Embryonic facial prominence (tissue), 1 donor: ENCODE data around the gene CHAF1B.
"Not testable (repeated sequence)": the region's sequence is repeated elsewhere in the genome, so short reads cannot be mapped to it uniquely, and the experiment has no call there.

Experiments used
- DNase-seq: peaks from one replicate; pipeline ENCODE4 v3.0.0-alpha.2; 2016; ENCODE audit errors: extremely low spot score

CHAF1B gene

DNA sequence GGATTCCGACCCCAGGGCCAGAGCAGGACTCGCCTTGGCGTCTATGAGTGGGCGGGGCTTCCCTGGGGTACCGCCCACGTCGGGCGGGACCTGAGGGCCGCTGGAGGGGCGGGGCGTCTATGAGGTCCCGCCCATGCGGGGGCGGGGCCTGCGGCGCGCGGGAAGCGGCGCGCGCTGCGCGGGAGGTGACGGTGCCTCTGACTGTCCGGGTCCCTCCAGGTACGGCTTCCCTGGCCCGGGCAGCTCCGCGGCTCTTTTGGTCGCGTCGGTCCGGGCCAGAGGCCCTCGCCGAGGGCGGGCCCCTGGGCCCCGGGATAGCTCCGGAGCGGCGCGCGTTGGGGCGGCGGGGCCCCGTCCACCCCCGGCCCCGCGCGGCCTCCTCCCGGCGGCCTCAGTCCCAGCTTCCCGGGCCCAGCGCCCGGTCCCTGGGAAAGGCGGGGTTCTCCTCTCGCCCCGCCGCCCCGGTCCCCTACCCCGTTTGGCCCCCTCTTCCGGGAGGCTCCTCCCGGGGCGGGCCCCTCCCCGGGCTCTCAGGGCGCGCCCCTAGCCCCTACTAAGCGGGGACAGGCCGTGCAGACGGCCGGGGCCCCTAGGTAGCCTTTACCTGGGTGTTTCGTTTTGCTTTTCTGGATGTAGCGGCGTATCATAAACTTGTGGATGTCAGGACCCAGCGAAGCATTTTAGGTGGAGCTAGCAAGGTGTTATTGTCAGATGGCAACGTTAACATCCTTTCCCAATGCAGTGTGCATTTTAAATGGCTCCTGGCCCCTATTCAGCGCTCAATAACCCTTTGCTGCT is at the start of gene CHAF1B:
Gene CHAF1B, plus strand, starts transcription at position 160 of the 798 bp plus-strand sequence. CDS start 745 bp downstream, outside the sequence.
- no peak for DNase-seq

DNA sequence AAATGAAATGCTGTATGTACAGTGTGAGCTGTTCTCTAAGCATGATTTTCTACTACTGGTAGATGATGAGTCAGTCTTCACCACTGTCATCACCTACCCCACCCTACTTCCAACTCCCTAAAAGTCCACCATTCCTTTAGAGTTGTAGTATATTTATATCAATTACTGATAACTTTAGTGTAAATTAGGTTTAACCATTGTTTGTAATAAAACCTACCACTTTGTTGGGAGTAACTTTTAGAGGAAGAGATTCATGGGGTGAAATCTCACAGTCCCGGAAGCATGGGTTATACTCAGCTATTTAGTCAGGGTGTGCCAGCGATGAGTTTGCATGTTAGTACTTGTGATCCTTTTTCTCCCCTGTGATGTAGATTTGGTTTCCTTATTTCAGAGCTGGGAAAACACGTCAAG is 48.1 kb upstream of the CHAF1B start:
- DNase-seq: no peak

DNA sequence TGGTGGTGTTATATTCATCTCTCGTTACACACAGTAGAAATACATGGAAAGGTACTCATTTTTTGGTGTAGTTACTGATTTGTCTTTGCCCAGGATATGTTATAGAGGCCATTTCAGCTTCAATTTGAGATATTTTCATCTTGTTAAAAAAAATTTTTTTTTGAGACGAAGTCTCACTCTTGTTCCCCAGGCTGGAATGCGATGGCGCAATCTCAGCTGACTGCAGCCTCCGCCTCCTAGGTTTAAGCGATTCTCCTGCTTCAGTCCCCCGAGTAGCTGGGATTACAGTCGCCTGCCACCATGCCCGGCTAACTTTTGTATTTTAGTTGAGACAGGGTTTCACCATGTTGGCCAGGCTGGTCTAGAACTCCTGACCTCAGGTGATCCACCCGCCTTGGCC is 46.2 kb upstream of the CHAF1B start:
- no peak for DNase-seq

DNA sequence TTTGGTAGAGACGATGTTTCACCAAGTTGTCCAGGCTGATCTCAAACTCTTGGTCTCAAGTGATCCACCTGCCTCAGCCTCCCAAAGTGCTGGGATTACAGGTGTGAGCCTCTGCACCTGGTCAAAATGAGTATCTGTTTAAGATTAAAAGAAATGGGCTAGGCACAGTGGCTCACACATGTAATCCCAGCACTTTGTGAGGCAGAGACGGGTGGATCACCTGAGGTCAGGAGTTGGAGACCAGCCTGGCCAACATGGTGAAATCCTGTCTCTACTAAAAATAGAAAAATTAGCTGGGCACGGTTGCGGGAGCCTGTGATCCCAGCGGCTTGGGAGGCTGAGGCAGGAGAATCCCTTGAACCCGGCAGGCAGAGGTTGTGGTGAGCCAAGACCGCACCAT is 42.6 kb upstream of the CHAF1B start:
- not testable (repeated sequence) for DNase-seq

DNA sequence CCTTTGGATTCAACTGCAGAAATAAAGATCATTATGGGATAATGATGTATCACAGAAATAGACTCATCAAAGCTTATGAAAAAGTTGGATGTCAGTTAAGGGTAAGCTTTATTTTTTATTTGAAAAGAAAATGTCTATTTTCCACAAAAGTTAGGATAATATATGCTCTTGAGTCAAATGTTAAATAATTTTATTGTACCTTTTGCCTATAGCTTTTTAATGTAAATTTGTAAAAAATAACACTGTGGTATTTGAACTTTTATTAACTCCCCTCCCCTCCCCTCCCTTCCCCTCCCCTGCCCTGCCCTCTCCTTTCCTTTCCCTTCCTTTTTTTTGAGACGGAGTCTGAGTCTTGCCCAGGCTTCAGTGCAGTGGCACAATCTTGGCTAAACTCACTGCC is 40.3 kb upstream of the CHAF1B start:
- DNase-seq: no peak

DNA sequence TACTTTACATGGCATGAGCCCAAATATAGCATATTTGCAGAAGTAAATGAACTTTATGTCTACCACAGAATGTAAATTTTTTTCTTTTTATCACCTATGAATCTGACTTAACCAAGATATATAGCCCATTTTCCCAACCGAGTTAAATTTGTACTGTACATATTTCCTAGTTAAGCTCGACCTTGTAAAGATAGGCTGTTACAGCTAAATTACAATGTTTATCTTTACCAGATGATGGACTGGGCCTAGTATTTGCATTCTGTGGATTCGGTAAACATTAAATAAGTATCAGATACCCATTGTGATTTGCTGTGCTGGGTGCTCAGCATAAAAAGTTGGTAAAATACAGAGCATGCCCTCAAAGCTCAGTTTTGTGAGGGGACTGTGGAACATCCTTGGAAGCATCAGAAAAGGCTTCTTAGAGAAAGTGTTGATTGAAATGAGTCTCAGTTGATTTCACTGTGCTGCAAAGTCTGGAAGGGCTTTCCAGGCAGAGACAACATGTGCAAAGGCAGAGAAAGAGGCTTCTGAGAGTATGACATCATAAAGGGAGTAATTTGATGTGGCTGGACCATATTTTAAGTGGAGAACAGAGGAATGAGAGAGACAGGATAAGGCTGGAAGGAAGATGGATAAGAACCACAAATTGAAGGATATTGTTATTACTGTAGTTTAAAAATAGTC is 37.8 kb upstream of the CHAF1B start:
- DNase-seq: no peak

DNA sequence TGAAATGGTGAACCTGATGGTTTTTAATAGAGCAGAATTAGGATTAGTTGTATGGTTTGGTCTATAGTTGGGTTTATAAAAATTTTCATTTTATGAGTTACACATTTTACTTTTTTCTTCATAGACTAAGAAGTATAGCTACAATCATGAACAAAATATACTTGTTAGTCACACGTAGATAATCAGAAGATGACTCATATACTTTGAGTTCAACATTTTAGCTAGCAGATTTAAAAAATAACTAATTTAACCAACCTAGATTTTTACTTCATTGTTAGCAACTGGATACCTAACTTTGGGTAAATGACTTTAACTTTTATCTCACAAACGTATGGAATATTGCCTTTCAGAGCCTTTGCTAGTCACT is 37.2 kb upstream of the CHAF1B start:
- no peak for DNase-seq

DNA sequence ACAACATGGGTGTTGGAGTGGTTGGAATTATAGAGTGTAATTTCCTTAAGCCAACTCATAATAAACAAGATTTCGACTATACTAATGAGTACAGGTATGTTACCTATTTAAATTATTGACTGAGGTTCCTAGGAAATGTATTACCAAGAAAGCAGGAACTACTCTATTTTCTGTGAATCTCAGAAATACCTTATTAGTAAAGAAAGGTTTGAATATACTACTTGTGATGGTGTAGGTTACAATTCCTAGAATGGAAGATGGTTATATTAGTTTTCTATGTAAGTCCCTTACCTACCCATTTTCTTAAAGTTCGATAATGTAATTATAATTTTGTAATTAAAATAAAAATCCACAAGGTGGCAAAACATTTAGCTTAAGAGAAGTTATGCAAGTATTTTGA is 35.9 kb upstream of the CHAF1B start:
- DNase-seq: no peak

DNA sequence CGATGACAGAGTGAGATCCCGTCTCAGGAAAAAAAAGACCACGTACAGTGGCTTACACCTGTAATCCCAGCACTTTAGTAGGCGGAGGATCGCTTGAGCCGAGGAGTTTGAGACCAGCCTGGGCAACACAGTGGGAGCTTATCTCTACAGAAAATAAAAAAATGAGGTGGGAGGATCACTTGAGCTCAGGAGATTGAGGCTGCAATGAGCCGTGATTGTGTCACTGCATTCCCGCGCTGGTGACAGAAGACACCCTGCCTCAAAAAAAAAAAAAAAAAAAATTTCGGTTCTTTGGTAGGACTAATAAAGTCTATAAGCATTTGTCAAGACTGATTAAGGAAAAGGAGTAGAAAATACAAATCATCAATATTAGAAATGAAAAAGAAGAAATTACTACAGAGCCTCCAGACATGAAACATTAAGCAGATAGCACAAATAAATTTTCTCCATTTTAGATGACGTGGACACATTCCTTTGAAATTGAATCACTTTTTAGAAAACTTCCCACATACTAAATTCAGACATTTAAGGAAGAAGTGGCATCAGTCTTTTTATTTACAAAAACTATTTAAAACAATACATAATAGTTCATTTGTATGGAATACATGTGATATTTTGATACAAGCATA is 34.8 kb upstream of the CHAF1B start:
- no peak for DNase-seq

DNA sequence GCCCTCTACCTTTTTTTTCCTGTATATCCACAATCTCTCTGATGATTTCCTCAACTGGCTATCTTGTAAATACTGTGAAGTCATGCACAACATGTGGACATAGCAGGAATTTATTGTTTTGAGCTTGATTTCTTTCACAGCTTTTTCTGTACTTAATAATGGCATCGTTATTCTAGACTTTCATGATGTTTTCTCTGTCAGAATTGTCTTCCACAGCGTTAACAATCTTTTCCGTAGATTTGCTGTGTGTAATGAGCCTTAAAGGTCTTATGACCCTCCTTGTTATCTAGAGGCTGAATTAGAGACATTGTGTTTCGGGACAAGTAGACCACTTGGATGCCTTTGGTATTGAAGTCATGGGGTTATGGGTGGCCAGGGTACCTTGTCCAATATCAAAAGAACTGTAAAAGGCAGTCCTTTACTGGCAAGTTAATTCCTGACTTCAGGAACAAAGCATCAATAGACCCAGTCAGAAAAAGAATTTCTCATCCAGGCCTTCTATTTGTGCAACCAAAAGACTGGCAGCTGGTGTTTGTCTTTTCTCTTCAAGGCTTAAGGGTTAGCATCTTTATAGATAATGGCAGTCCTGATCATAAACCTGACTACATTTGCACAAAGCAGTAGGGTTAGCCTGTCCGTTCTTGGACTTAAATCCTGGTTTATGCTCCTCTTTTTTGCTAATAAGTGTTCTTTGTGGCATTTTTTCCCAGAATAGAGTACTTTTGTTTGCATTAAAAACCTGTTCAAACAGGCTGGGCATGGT is 30.1 kb upstream of the CHAF1B start:
- DNase-seq: no peak

DNA sequence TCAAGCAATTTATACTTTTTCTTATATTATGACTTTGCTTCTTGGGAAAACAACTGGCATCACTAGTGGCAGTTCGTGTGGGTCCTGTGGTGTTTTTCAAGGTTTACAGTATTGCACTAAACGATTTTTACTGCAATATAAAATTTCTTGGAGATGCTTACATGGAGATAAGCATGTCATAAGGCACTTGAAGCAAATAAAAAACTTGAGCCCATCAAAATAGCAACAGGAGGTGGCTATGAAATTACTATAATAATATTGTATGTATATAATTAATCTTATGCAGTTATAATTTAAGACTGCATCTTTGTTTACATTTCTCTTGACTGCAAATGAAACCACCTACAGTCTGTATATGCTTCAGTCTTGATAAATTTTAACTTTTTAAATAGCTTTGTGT is 29.3 kb upstream of the CHAF1B start:
- DNase-seq: no peak

DNA sequence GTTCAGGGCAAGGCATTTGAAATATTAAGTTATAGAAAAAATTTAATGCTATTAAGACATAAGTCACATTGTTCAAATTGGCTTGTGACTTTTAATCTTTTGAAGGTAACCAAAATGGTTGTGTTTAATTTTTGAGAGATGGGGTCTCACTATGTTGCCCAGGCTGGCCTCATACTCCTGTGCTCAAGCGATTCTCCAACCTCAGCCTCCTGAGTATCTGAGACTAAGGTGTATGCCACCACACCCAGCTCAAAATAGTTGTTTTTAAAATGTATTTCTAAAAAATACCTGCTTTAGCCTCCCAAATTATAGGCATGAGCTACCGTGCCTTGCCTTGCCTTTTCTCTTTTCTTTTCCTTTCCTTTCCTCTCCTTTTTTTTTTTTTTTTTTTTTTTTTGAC is 26.0 kb upstream of the CHAF1B start:
- no peak for DNase-seq

DNA sequence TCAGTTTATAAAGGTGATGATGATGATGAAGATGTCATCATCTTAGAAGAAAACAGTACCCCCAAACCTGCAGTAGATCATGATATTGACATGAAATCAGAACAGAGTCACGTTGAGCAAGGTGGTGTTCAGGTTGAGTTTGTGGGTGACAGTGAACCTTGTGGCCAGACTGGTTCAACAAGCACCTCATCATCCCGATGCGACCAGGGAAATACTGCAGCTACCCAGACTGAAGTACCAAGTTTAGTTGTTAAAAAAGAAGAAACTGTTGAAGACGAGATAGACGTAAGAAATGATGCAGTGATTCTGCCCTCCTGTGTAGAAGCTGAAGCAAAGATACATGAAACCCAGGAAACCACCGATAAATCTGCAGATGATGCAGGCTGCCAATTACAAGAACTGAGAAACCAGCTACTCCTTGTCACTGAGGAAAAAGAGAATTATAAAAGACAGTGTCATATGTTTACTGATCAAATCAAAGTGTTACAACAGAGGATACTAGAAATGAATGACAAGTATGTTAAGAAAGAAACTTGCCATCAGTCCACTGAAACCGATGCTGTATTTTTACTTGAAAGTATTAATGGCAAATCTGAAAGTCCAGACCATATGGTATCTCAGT is 16.0 kb upstream of the CHAF1B start:
- no peak for DNase-seq

DNA sequence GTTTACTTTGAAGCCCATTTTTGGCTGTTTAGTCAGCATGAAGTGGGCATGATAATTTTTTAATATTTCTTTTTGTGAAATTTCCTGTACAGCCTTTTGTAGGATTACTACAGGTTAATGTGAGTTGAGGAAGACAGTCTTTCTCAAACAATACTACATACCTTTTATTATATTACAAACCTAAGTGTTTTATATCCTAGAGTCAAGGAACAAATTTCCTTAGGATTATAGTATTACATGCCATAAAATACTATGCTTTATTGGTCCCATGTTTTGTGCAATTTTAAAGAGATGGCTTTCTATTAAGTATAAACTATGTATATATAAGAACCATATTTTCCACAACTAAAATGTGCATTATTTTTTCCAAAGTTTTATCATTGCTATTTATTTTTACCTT is 9.2 kb upstream of the CHAF1B start:
- DNase-seq: no peak

DNA sequence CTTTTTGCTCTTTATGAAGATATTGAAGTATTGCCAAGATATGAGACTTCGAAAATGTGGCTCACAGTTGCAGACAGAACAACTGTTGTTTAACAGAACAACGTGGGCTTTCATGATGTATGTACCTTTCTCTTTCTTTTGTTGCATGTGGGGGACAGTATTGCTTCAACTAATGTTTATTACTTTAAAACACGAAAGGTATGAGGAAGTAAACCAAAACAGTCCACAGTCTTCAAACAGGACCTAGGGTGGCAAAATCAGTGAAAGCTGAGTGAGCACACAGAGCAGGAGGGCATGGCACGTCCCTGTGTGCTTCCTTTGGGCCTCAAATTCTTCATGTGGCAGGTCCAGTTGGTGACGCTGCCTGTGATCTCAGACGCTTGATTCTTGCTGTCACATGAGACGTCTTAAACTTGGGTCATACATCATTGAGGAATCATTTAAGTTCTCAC is 7.8 kb upstream of the CHAF1B start:
- no peak for DNase-seq

DNA sequence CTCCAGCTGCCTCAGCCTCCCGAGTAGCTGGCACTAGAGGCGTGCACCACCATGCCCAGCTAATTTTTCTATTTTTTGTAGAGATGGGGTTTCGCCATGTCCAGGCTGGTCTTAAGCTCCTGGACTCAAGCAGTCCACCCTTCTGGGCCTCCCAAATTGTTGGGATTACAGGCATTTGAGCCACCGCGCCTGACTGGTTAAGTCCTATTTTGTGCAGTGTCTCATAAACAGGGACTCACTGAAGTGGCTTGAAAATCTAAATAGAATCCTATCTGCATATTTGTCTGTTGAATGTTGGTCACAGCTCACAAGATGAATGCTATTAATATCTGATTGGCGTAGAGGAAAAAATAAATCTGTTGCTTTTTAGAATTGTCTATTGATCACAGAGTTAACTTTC is 5.9 kb upstream of the CHAF1B start:
- no peak for DNase-seq

DNA sequence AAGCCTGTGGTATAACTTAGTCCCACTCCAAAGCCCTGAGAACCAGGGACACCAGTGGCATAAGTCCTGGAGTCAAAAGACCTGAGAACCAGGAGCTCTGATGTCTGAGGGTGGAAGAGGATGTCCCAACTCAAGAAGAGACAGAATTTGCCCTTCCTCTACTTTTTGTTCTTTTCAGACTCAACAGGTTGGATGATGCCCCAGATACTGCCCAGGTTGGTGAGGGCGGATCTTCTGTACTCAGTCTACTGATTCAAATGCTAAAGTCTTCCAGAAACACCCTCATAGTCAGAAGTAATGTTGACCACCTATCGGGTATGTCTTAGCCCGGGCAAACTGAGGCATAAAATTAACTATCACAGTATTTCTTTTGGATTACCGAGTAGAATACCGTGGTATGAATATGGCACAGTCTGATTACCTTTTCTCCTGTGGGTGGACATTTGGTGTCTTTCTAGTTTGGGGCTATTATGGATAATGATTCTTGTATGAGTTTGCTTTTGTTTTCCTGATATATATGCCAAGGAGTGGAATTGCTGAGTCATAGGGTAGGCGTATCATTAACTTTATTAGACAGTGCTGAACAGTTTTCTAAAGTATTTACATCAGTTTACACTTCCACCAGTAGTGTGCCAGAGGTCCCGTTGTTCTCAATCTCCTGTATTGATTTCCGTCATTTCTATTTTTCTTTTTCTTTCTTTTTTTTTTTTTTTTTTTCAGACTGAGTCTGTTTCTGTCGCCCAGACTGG is 3.2 kb upstream of the CHAF1B start:
- no peak for DNase-seq

DNA sequence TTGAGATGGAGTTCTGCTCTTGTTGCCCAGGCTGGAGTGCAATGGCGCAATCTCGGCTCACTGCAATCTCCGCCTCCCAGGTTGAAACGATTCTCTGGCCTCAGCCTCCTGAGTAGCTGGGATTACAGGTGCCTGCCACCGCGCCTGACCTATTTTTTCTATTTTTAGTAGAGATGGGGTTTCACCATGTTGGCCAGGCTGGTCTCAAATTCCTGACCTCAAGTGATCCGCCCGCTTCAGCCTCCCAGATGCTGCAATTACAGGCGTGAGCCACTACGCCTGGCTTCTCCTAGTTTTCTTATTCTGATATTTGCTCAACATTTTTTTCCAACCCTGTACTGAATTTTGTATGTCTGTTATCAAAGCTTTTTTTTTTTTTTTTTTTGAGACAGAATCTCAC is 2.5 kb upstream of the CHAF1B start:
- not testable (repeated sequence) for DNase-seq

DNA sequence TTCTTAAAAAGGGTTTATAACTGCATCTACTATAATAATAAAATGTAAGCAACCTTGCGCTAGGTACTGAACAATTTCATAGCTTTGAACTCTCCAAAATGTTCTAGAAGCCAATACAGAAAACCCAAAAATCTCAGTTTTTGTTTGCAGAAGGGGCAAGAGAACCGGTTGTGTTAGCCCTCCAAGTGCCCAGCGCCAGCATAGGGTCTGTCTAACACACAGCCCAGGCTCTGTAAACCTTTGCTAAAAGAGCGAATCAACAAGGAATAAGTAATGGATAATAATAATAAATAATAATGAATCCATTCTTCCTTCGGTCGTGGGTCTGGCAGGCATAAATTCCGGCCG is 333 bp upstream of the CHAF1B start:
- no peak for DNase-seq

DNA sequence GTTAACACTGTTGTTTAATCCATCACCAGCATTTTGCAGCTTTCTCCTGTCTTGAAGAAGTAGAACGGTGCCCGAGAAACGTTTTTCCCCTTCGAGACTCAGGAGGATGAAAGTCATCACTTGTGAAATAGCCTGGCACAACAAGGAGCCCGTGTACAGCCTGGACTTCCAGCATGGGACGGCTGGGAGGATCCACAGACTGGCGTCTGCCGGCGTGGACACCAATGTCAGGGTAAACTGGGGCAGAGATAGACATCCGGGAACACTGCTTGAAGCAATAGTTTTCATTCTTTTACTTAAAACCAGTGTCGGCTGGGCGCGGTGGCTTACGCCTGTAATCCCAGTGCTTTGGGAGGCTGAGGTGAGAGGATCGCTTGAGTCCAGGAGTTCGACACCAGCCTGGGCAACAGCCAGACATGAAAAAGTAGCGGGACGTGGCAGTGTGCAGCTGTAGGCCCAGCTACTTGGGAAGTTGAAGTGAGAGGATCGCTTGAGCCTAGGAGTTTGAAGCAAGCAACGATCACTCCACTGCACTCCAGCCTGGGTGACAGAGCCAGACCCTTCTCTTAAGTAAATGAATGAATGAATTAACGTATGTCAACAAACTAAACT is 945 bp downstream of the CHAF1B start:
- no peak for DNase-seq

DNA sequence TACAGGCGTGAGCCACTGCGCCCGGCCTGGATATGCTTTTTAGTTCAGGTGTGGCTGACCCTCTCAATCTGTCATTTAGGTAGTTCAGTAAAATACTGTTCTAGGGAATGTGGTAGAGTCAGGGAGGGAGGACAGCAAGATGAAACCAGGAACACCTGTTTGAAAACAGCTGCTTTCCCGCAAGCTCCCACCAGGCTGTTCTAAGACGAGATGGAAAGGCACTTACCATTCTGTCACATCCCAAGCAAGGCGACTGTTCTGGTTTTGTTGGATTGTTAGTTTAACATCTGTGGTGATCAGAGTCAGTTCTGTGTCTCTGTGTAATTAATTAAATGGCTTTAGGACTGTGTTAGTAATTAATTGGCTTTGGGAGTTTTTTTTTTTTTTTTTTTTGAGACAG is 2.9 kb downstream of the CHAF1B start:
- no peak for DNase-seq
